ENCODE data around the gene PRKCA.

PRKCA gene

GRCh38 chr17:66789093-66789492 lies 486.7 kb downstream of the PRKCA start:
- no peaks in the 10 kb centered on the region for H3K79me2 ChIP-seq (ENCODE audit: control insufficient read depth, insufficient read depth, low read length, poor library complexity)
- no peaks in the 10 kb centered on the region for H3K36me3 ChIP-seq (ENCODE audit: control insufficient read depth in 1 of 2, insufficient read depth in 2 of 2, low read length in 2 of 2)
- H3K18ac ChIP-seq (ENCODE audit: low read length), result no peak overlapping the region
- no peak overlapping the region for H4K8ac ChIP-seq (ENCODE audit: low read depth, low read length)
- H3K9ac ChIP-seq (ENCODE audit: low read length), result no peak overlapping the region
- no peak overlapping the region for H2BK120ac ChIP-seq (ENCODE audit: insufficient read depth, low read length, poor library complexity)
- no peaks in the 10 kb centered on the region for H3K79me1 ChIP-seq (ENCODE audit: low read length)
- DNase-seq, result no peak
- H4K91ac ChIP-seq (ENCODE audit: low read depth, low read length), result no peak overlapping the region
- H4K12ac ChIP-seq (ENCODE audit: low read depth, low read length), result no peak overlapping the region
- no peak overlapping the region for H3K23ac ChIP-seq (ENCODE audit: low read length)
- no peak overlapping the region for H3K4ac ChIP-seq (ENCODE audit: low read depth, low read length)
- H3K27ac ChIP-seq (ENCODE audit: low read depth, low read length), result no peak overlapping the region
- no peak overlapping the region for H2AFZ ChIP-seq (ENCODE audit: insufficient read depth, low read length, poor library complexity)
- no peaks in the 10 kb centered on the region for H3K9me3 ChIP-seq (ENCODE audit: insufficient read depth, low read depth, low read length)
- H3K4me3 ChIP-seq (ENCODE audit: low read depth, low read length), result no peak overlapping the region
- H3K4me2 ChIP-seq (ENCODE audit: low read length), result no peak overlapping the region
- no peak overlapping the region for H2BK5ac ChIP-seq (ENCODE audit: low read depth, low read length, poor library complexity)
- H3K14ac ChIP-seq (ENCODE audit: low read length), result no peak overlapping the region
- no peaks in the 10 kb centered on the region for H3K4me1 ChIP-seq (ENCODE audit: control insufficient read depth in 1 of 2, insufficient read depth in 2 of 2, low read length in 2 of 2)
- no peak overlapping the region for H2AK5ac ChIP-seq (ENCODE audit: low read length)
- WGBS (ENCODE audit: extremely low coverage, insufficient coverage, insufficient read length), result no CpG with 5 or more reads among the region's 12 CpGs
- H2BK12ac ChIP-seq (ENCODE audit: low read length), result no peak overlapping the region
- H3K27me3 ChIP-seq (ENCODE audit: insufficient read depth, low read length), result no peaks in the 10 kb centered on the region

- H3K27me3 ChIP-seq (ENCODE audit: insufficient read depth, low read length), result no peaks in the 10 kb centered on the region
- H3K9me3 ChIP-seq (ENCODE audit: insufficient read depth, low read depth, low read length), result no peaks in the 10 kb centered on the region
- H3K79me1 ChIP-seq (ENCODE audit: low read length), result no peaks in the 10 kb centered on the region
- WGBS (ENCODE audit: extremely low coverage, insufficient coverage, insufficient read length), result no CpG with 5 or more reads among the region's 7 CpGs
- H3K4me2 ChIP-seq (ENCODE audit: low read length), result no peak overlapping the region
- H4K8ac ChIP-seq (ENCODE audit: low read depth, low read length), result no peak overlapping the region
- H3K9ac ChIP-seq (ENCODE audit: low read length), result no peak overlapping the region
- no peak overlapping the region for H3K23ac ChIP-seq (ENCODE audit: low read length)
- H2BK12ac ChIP-seq (ENCODE audit: low read length), result no peak overlapping the region
- H3K36me3 ChIP-seq (ENCODE audit: control insufficient read depth in 1 of 2, insufficient read depth in 2 of 2, low read length in 2 of 2), result no peaks in the 10 kb centered on the region
- no peak overlapping the region for H2AK5ac ChIP-seq (ENCODE audit: low read length)
- no peak overlapping the region for H2BK5ac ChIP-seq (ENCODE audit: low read depth, low read length, poor library complexity)
- H4K91ac ChIP-seq (ENCODE audit: low read depth, low read length), result no peak overlapping the region
- no peak overlapping the region for H3K4me3 ChIP-seq (ENCODE audit: low read depth, low read length)
- no peak overlapping the region for H3K27ac ChIP-seq (ENCODE audit: low read depth, low read length)
- H4K12ac ChIP-seq (ENCODE audit: low read depth, low read length), result no peak overlapping the region
- no peaks in the 10 kb centered on the region for H3K79me2 ChIP-seq (ENCODE audit: control insufficient read depth, insufficient read depth, low read length, poor library complexity)
- no peaks in the 10 kb centered on the region for H3K4me1 ChIP-seq (ENCODE audit: control insufficient read depth in 1 of 2, insufficient read depth in 2 of 2, low read length in 2 of 2)
- no peak overlapping the region for H3K18ac ChIP-seq (ENCODE audit: low read length)
- no peak overlapping the region for H2AFZ ChIP-seq (ENCODE audit: insufficient read depth, low read length, poor library complexity)
- H3K4ac ChIP-seq (ENCODE audit: low read depth, low read length), result no peak overlapping the region
- H3K14ac ChIP-seq (ENCODE audit: low read length), result no peak overlapping the region
- no peak for DNase-seq
- no peak overlapping the region for H2BK120ac ChIP-seq (ENCODE audit: insufficient read depth, low read length, poor library complexity)
Measured at GRCh38 chr17:66789961-66790437, 487.6 kb downstream of the PRKCA start.

GRCh38 chr17:66790501-66791061 lies 488.2 kb downstream of the PRKCA start:
- H3K4me3 ChIP-seq (ENCODE audit: low read depth, low read length), result no peak overlapping the region
- H3K23ac ChIP-seq (ENCODE audit: low read length), result no peak overlapping the region
- no peak overlapping the region for H4K8ac ChIP-seq (ENCODE audit: low read depth, low read length)
- no CpG with 5 or more reads among the region's 11 CpGs for WGBS (ENCODE audit: extremely low coverage, insufficient coverage, insufficient read length)
- no peak overlapping the region for H2BK5ac ChIP-seq (ENCODE audit: low read depth, low read length, poor library complexity)
- no peaks in the 10 kb centered on the region for H3K4me1 ChIP-seq (ENCODE audit: control insufficient read depth in 1 of 2, insufficient read depth in 2 of 2, low read length in 2 of 2)
- H2AFZ ChIP-seq (ENCODE audit: insufficient read depth, low read length, poor library complexity), result no peak overlapping the region
- H3K79me1 ChIP-seq (ENCODE audit: low read length), result no peaks in the 10 kb centered on the region
- no peak overlapping the region for H2BK12ac ChIP-seq (ENCODE audit: low read length)
- no peaks in the 10 kb centered on the region for H3K79me2 ChIP-seq (ENCODE audit: control insufficient read depth, insufficient read depth, low read length, poor library complexity)
- no peak overlapping the region for H3K18ac ChIP-seq (ENCODE audit: low read length)
- no peaks in the 10 kb centered on the region for H3K27me3 ChIP-seq (ENCODE audit: insufficient read depth, low read length)
- H3K9ac ChIP-seq (ENCODE audit: low read length), result no peak overlapping the region
- no peak overlapping the region for H3K14ac ChIP-seq (ENCODE audit: low read length)
- DNase-seq, result no peak
- no peaks in the 10 kb centered on the region for H3K36me3 ChIP-seq (ENCODE audit: control insufficient read depth in 1 of 2, insufficient read depth in 2 of 2, low read length in 2 of 2)
- no peak overlapping the region for H4K91ac ChIP-seq (ENCODE audit: low read depth, low read length)
- H3K4me2 ChIP-seq (ENCODE audit: low read length), result no peak overlapping the region
- H2AK5ac ChIP-seq (ENCODE audit: low read length), result no peak overlapping the region
- H3K27ac ChIP-seq (ENCODE audit: low read depth, low read length), result no peak overlapping the region
- no peaks in the 10 kb centered on the region for H3K9me3 ChIP-seq (ENCODE audit: insufficient read depth, low read depth, low read length)
- H3K4ac ChIP-seq (ENCODE audit: low read depth, low read length), result no peak overlapping the region
- no peak overlapping the region for H2BK120ac ChIP-seq (ENCODE audit: insufficient read depth, low read length, poor library complexity)
- H4K12ac ChIP-seq (ENCODE audit: low read depth, low read length), result no peak overlapping the region

GRCh38 chr17:66791347-66791746 lies 488.9 kb downstream of the PRKCA start:
- no peak overlapping the region for H4K12ac ChIP-seq (ENCODE audit: low read depth, low read length)
- no peak overlapping the region for H2BK5ac ChIP-seq (ENCODE audit: low read depth, low read length, poor library complexity)
- H3K23ac ChIP-seq (ENCODE audit: low read length), result no peak overlapping the region
- no peak for DNase-seq
- H3K14ac ChIP-seq (ENCODE audit: low read length), result no peak overlapping the region
- no peak overlapping the region for H2BK120ac ChIP-seq (ENCODE audit: insufficient read depth, low read length, poor library complexity)
- H3K4me3 ChIP-seq (ENCODE audit: low read depth, low read length), result no peak overlapping the region
- H3K27me3 ChIP-seq (ENCODE audit: insufficient read depth, low read length), result no peaks in the 10 kb centered on the region
- H4K91ac ChIP-seq (ENCODE audit: low read depth, low read length), result no peak overlapping the region
- no peak overlapping the region for H2BK12ac ChIP-seq (ENCODE audit: low read length)
- H3K79me1 ChIP-seq (ENCODE audit: low read length), result no peaks in the 10 kb centered on the region
- H3K4ac ChIP-seq (ENCODE audit: low read depth, low read length), result no peak overlapping the region
- H2AFZ ChIP-seq (ENCODE audit: insufficient read depth, low read length, poor library complexity), result no peak overlapping the region
- no peak overlapping the region for H3K9ac ChIP-seq (ENCODE audit: low read length)
- no peak overlapping the region for H3K27ac ChIP-seq (ENCODE audit: low read depth, low read length)
- no peak overlapping the region for H2AK5ac ChIP-seq (ENCODE audit: low read length)
- H3K18ac ChIP-seq (ENCODE audit: low read length), result no peak overlapping the region
- H3K4me1 ChIP-seq (ENCODE audit: control insufficient read depth in 1 of 2, insufficient read depth in 2 of 2, low read length in 2 of 2), result no peaks in the 10 kb centered on the region
- no peak overlapping the region for H4K8ac ChIP-seq (ENCODE audit: low read depth, low read length)
- no peak overlapping the region for H3K4me2 ChIP-seq (ENCODE audit: low read length)
- H3K36me3 ChIP-seq (ENCODE audit: control insufficient read depth in 1 of 2, insufficient read depth in 2 of 2, low read length in 2 of 2), result no peaks in the 10 kb centered on the region
- H3K9me3 ChIP-seq (ENCODE audit: insufficient read depth, low read depth, low read length), result no peaks in the 10 kb centered on the region
- WGBS (ENCODE audit: extremely low coverage, insufficient coverage, insufficient read length), result no CpG with 5 or more reads among the region's 15 CpGs
- H3K79me2 ChIP-seq (ENCODE audit: control insufficient read depth, insufficient read depth, low read length, poor library complexity), result no peaks in the 10 kb centered on the region

Measured in trophoblast cell (in vitro differentiated cells and primary cell).